Peyer's patch (tissue), 4 donors: ENCODE measurements around the gene MEIOB.

ENCODE experiments used
- CTCF ChIP-seq, 6 experiments: fragments of 450-650 bp in 4 of 6; fragments of 200-600 bp in 2 of 6; sonication (generic) in 1 of 6; IDR thresholded peaks; one replicate each; pipeline ENCODE4 v1.5.1; 2017 to 2019; ENCODE audit warnings: antibody characterized with exemption in 6 of 6, mild to moderate bottlenecking in 3 of 6, moderate library complexity in 1 of 6
- POLR2A ChIP-seq, 2 donors: fragments of 450-650 bp; IDR thresholded peaks; one replicate each; pipeline ENCODE4 v1.5.1; 2017; ENCODE audit warnings: antibody characterized with exemption in 2 of 2, mild to moderate bottlenecking in 2 of 2, moderate library complexity in 2 of 2

- no peak for TF ChIP-seq CTCF (IDR thresholded peaks at IDR 0.05)
- TF ChIP-seq POLR2A (IDR thresholded peaks at IDR 0.05), result no peak
These were observed 80.6 kb downstream of the MEIOB start for GRCh38 chr16:1791256-1791942.
